Measurements from ENCODE around the gene CDH4. TPM values are rescaled to one million over a fixed set of nuclear protein-coding genes. Genes with fewer than 3 reads are reported as not detected.

The CDH4 gene
- total and polyA plus RNA-seq, 9 of the 15 experiments (the other 6 are each of a cell fraction or from before 2014, with no cell fraction given), result 0.04 TPM; not detected in 8

DNA sequence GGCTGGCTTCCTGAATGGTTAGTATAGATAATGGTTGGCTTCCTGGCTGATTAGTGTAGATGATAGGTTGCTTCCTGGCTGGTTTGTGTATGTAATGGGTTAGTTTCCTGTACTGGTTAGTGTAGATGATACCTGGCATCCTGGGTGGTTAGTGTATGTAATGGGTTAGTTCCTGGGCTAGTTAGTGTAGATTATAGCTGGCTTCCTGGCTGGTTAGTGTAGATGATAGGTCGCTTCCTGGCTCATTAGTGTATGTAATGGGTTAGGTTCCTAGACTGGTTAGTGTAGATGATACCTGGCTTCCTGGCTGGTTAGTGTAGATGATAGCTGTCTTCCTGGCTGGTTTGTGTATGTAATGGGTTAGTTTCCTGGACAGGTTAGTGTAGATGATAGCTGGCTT lies 613.3 kb downstream of the CDH4 start:
- Histone ChIP-seq H3K27ac (ENCODE audit: extremely low read depth, low read depth, low read length) (no peak overlapping the region), H3K4me1 (replicated peaks in 1 of 2; ENCODE audit: control insufficient read depth in 2 of 2, insufficient read depth in 2 of 2, low read length in 2 of 2) (no peaks in the 10 kb centered on the region; a peak in 1 of 5 replicates), H3K9me3 (replicated peaks; ENCODE audit: control insufficient read depth, insufficient read depth, low read depth, low read length) (no peaks in the 10 kb centered on the region; the same call in 1 of the 2 replicates), H2AFZ (ENCODE audit: low read depth, low read length) (no peak overlapping the region), H3K79me2 (ENCODE audit: control insufficient read depth, insufficient read depth, low read length) (no peaks in the 10 kb centered on the region), H3K9ac (ENCODE audit: insufficient read depth in 1 of 2, low read depth in 2 of 2, low read length in 2 of 2) (no peak overlapping the region), H3K9me1 (ENCODE audit: control insufficient read depth, insufficient read depth, low read length) (no peaks in the 10 kb centered on the region), H4K20me1 (replicated peaks; ENCODE audit: control insufficient read depth, insufficient read depth, low read length) (0 out of 2 replicates have a peak, but pooled peaks cover 11% of the 10 kb centered on the region), H3K27me3 (ENCODE audit: control insufficient read depth in 2 of 2, insufficient read depth in 2 of 2, low read length in 2 of 2) (peaks cover 11 to 34% of the 10 kb centered on the region in 2 experiments; a peak in 3 of 5 replicates), H3K4me2 (ENCODE audit: insufficient read depth, low read length) (no peak overlapping the region), H3K36me3 (ENCODE audit: control insufficient read depth, insufficient read depth, low read length) (no peaks in the 10 kb centered on the region), H3K4me3 (no peak overlapping the region)
- 10% methylated on average over 1 of the region's 1 CpG for WGBS (ENCODE audit: insufficient coverage, low coverage, missing lambda C conversion rate)
- intact Hi-C loops (cut with micrococcal nuclease) (no loop called here), in situ Hi-C loops (cut with MboI) (no loop called here)
- DNase-seq (ENCODE audit: extremely low read depth in 1 of 4, low spot score in 3 of 4), result no peak
- no peak for ATAC-seq
- POLR2A ChIA-PET, result interaction anchor here (1.3 to 1.6 kb wide), 2 partner anchors 14 to 20 kb away, joined by 3 to 4 read pairs; no protein-coding TSS in a partner anchor
- CTCF ChIA-PET (ENCODE audit: low intra/inter-chr PET ratio), result no interaction called here
- no TSS peak for BruUV-seq (replicated peaks)
- no peak for FAIRE-seq
- no peak for TF ChIP-seq ZNF644 (tag; IDR thresholded peaks at IDR 0.05; ENCODE audit: low read depth)
- no peak for TF ChIP-seq AFF4 (CRISPR knock-in tag; IDR thresholded peaks at IDR 0.05)
- no peak for TF ChIP-seq MCM2 (IDR thresholded peaks at IDR 0.05; ENCODE audit: low read depth)
- TF ChIP-seq YY1 (IDR thresholded peaks at IDR 0.05; ENCODE audit: borderline replicate concordance in 1 of 3, control insufficient read depth in 1 of 3, extremely low read depth in 1 of 3, insufficient read depth in 3 of 3, insufficient read length in 1 of 3, insufficient replicate concordance in 2 of 3, low read depth in 1 of 3, low read length in 2 of 3), result no peak
- no peak for TF ChIP-seq ATF6 (CRISPR knock-in tag; IDR thresholded peaks at IDR 0.05)
- TF ChIP-seq, protein P1, sequence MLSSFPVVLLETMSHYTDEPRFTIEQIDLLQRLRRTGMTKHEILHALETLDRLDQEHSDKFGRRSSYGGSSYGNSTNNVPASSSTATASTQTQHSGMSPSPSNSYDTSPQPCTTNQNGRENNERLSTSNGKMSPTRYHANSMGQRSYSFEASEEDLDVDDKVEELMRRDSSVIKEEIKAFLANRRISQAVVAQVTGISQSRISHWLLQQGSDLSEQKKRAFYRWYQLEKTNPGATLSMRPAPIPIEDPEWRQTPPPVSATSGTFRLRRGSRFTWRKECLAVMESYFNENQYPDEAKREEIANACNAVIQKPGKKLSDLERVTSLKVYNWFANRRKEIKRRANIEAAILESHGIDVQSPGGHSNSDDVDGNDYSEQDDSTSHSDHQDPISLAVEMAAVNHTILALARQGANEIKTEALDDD (IDR thresholded peaks at IDR 0.05), result peak; percentile 90
- TF ChIP-seq ZNF146 (CRISPR knock-in tag; IDR thresholded peaks at IDR 0.05; ENCODE audit: unreplicated experiment), result no peak
- no peak for TF ChIP-seq LCOR (CRISPR knock-in tag; IDR thresholded peaks at IDR 0.05)
- no peak for TF ChIP-seq ZNF41 (CRISPR knock-in tag; conservative IDR thresholded peaks at IDR 0.05)
- no peak for TF ChIP-seq TRIM24 (IDR thresholded peaks at IDR 0.05)
- TF ChIP-seq, protein P2, sequence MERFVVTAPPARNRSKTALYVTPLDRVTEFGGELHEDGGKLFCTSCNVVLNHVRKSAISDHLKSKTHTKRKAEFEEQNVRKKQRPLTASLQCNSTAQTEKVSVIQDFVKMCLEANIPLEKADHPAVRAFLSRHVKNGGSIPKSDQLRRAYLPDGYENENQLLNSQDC (CRISPR knock-in tag; IDR thresholded peaks at IDR 0.05), result no peak
- no peak for TF ChIP-seq TCF7 (IDR thresholded peaks at IDR 0.05; ENCODE audit: borderline replicate concordance)
- peak; percentile 14 for TF ChIP-seq ZNF280A (IDR thresholded peaks at IDR 0.05; ENCODE audit: low read depth, partially characterized antibody)
